Lung microvascular endothelial cell (primary cell): ENCODE results near the gene SORL1. TPM values are rescaled to one million over a fixed set of nuclear protein-coding genes. Genes with fewer than 3 reads are reported as not detected.
"Not testable (repeated sequence)": the region's sequence is repeated elsewhere in the genome, so short reads cannot be mapped to it uniquely, and the experiment has no call there.

ENCODE experiments used
- DNase-seq, 2 donors: peaks; one replicate each; pipeline versions ENCODE4 v3.0.0 to v3.0.0-alpha.2; 2010; ENCODE audit warnings: low read depth in 2 of 2
- total RNA-seq: library from RNA; depleted of rRNA; stranded (reverse); fragments of >200 nt; gene quantifications from 2 replicates; pipeline ENCODE4 v1.2.1, GENCODE V29; 2014

SORL1 gene
- total RNA-seq, 1 donor from 2014 or later, result under 0.01 TPM

DNA sequence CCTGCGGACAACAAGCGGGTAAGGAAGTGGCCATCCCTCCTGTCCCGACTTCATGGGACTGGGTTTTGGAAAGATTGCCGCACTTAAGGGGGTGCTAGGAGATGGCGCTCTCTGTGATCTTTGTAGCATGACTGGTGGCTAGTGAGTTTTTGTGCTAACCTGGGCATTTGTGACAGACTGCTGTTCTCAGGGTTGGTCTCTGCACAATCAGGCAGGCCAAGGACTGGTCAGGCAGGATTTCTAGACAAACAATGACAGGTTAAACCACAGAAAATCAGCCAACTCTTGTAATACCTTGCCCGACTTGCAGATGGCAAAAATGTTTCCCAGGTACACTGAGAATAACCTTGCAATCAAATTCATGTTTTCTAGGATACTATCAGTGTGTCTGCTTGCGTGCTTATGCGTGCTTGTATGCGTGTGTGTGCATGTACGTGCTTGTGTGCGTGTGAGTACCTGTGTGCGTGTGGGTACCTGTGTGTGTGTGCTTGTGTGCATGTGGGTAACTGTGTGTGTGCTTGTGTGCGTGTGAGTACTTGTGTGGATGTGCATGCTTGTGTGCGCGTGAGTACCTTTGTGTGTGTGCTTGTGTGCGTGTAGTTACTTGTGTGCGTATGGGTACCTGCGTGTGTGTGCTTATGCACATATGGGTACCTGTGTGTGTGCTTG lies 26.2 kb downstream of the SORL1 start:
- DNase-seq, result no peak

DNA sequence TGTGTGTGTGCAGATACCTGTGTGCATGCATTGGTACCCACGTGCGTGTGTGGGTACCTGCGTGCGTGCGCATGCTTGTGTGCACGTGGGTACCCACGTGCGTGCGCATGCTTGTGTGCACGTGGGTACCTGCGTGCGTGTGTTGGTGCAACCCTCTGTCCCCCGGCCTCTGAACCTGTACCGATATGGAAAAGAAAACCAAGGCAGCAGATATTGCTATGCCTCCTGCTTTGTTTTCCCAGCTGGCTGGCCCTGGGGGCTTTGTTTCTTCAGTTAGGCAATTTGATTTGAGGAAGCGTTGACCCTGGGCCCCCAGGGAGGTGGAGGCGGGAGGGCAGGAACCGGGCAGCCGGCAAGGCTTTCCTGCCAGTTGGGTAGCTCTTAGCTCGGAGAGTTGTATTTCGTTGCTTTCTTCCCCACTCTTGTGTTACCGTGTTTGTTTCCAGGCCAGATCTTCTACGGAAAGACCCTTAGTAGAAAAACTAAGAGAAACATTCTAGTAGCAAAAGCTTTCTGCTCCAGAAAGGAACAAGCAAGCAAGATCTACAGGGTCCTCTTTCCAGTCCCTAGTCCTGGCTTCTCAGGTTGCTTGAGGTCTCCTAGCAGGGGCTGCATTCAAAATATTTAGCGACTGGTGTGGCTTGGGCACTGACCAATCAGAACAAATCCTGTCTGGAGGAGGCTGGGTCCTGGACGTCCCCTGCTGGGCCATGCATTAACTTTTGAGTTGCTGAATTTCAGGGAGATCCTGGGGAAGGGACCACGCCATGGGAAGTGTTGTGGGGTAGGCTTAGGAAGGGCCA lies 27.0 kb downstream of the SORL1 start:
- DNase-seq, result peak in 1 of 2 donors; percentile 11

DNA sequence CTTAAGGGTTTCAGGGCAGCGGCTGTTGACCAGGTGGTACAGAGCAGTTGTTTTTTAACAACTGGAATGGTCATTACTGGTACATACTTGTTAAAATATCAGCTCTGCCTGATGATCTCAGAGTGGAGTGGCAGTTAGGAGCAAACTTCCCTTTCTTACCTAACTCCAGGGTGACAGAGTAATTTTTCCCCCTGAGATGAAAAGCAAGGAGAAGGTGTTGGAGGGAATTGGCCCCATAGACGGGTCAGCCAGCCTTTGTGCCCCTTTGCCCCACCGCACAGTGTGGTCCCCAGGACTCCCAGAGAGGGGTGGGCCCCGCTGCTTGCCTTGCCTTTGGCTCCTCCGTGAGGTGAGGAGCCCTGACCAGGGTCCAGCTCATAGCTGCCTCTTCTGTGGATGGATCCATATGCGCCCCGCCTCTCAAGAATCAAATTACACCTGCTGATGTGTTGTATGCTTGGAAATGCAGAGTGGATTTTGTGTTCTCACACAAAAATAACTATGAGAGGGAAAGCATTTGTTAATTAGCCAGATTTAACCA lies 27.7 kb downstream of the SORL1 start:
- no peak for DNase-seq

DNA sequence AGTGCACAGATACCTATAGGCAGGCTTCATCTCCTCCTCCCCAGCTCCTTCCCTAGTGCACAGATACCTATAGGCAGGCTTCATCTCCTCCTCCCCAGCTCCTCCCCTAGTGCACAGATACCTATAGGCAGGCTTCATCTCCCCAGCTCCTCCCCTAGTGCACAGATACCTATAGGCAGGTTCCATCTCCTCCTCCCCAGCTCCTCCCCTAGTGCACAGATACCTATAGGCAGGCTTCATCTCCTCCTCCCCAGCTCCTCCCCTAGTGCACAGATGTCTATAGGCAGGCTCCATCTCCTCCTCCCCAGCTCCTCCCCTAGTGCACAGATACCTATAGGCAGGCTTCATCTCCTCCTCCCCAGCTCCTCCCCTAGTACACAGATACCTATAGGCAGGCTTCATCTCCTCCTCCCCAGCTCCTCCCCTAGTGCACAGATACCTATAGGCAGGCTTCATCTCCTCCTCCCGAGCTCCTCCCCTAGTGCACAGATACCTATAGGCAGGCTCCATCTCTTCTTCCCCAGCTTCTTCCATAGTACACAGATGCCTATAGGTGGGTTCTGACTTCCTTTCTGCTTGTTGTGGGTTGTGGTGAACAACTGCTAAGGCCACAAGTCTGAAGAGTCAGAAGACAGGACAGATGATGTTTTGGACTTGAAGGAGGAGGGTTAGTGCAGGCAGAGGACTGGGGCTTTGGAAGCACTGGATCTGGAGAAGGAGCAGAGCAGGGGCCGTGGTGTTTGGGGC lies 29.5 kb downstream of the SORL1 start:
- peak in 1 of 2 donors; percentile 7 for DNase-seq

DNA sequence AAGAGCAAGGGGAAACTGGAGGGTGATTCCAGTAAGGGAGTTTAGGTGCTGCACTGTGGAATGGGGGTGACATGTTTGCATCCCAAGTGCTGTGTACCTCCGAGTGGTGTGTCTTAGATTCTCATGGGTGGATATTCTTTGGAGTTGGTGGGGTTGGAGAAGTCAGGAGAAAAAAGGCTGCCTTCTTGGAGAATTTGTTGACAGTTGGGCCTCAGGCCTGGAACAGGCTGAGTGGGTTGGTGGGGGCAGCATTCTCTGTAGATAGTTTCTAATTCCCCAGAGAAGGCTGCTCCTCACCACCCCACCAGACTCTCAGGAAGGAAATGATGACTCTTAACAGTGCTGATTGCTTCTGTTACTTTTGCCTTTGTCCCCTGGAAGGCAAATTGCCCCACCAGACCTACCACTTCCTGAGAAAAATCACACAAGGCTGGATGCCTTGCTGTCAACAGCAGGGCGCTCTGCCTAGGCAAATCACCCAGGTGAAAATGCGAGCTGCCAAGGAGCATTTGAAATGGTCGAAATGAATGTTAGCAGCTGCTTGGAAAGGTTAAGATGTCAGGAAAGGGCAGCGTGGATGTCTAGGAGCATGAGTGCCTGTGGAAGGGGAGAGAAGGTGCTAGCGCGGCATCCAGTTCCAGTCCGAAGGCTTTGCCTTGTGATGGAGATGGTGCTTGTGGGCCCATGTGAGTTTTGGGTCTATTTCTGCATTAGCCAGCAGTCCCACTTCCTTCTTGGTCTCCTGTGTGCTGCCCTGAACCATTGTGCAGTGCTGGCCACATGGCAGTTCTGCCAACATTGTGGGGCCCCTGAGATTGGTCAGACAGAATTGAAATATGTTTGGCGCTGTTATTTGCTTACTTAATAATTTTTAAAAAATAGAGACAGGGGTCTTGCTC lies 30.4 kb downstream of the SORL1 start:
- peak; percentile 53 to 80 for DNase-seq

DNA sequence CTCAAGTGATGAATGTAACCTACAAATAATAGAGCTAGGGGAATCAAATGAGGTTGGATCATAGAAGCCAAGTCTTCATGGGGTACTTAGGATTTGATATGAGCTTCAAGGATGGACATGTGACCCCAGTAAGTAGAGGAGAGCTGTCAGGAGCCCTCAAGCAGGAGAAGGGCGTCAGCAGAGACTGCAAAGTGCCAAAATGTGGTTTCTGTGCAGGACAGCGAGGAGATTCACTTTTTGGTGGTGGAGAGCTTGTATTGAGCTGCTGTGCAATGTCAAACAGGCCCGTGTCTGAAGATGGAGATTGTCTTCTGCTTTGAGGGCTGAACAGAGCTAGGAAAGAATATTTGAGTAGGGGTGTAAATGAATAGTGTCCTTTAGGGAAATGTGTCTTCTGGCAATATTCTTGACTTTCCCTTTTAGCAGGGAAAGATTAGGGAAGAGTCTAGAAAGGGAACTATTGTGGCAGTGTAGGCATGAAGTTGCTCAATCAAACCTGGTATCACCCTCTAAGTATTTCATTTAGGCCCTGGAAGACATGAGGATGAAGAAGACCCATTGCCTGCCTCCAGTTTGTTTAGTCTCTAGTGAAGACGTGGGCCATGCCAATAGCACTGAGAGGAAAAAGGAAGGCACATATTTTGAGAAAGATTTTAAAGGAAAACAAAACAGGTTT lies 31.8 kb downstream of the SORL1 start:
- DNase-seq, result no peak

DNA sequence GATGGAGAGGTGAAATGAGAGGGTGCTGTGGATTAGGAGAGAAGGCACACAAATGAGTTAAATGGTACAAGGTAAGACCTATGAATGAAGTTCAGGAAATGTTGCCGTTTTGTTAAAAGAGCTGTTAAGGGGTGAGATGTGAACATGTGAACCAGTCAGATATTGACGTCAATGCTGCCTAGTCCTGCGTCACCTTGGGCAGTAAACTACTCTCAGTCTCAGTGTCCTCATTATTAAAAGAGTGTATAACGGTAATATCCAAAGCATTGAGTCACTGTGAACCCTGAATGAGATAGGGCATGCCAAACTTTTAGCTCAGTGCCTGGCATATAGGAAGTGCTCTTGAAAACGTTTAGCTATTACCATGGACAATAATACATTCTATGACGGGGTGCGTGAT lies 33.1 kb downstream of the SORL1 start:
- no peak for DNase-seq

DNA sequence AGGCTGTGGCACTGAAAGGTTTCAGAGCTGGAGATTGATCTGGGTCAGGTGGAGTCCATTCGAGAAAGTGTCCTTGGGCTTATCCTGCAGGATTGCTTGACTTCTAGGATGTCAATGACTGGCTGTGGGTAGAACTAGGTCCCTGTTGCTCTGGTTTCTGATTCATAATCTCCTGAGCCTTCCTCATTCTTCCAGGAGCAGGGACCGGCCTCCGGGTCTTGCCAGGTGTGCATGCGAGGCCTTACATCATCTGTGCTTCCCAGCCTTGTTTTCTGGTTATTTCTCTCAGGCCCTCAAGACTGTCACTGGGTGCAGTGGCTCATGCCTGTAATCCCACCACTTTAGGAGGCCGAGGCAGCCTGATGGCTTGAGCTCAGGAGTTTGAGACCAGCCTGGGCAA lies 33.9 kb downstream of the SORL1 start:
- no peak for DNase-seq

DNA sequence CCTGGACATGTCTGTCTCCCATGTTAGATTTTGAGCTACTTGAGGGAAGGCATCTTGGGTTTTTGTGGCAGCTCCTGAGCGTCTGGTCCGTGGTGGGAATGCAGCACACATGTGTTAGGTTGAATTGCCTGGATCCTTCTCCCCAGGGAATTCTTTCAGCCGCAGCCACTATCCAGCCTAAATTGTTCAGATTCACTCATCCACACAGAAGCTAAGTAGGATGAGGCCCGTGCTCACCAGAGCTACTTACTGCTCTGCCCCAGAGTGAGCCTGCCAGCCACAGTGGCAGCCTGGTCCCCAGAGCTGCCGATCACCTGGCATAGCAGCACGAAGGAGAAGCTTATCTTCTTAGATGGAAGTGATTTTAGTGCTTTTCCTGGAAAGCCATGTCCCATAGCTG lies 35.1 kb downstream of the SORL1 start:
- DNase-seq, result no peak

DNA sequence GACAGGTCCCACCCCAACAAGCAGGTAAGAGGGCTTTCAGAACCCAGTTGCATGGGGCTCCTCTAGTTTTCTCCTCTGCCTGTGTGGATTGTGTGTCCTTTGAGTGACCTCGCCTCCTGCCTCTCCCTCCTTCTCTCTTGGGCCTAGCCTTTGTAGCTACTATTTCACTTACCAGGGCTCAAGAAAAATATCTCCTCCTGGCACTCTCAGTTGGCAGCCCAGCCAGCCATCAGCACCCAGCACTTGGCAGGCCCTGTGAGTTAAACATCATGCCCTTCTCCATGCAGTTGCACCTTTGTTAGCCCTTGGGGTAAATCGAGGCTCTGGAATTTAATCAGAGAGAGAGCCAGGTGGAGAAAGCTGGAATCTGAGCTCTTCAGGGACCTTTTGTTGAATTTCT lies 36.1 kb downstream of the SORL1 start:
- DNase-seq, result no peak

DNA sequence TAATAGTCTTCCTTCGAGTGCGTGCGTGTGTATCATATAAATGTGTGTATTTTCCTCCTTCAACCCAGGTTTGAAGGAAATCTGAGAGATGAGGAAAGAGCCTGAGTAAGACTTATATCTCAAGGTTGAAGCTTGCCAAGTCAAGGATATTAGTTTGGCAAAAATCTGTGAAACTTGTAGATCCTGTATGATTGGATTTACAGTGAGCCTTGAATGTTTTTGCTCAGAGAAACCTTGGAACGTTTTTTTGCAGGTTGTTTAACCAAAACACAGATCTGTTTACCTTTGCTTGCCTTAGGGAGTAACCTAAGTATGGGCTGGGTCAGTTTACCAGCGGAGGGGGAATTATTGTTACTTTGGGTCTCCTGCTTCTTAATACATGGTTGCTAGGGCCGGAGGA lies 36.5 kb downstream of the SORL1 start:
- no peak for DNase-seq

DNA sequence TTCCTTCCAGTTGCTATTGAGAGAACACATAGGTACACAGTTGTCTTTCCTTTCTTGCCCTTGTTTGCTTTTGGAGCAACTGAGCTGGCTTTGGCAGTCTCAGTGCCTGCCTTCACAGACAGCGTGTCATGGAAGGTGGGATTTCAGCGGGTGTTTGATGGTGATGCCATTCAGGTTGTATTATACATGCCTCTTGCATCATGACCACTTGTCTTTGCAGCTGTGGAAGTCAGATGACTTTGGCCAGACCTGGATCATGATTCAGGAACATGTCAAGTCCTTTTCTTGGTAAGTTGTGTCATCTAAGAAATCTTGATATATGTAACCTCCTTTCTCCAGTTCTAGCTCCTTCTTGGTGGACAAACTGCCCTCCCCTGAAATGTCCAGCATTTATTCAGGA lies 37.7 kb downstream of the SORL1 start:
- DNase-seq, result no peak

DNA sequence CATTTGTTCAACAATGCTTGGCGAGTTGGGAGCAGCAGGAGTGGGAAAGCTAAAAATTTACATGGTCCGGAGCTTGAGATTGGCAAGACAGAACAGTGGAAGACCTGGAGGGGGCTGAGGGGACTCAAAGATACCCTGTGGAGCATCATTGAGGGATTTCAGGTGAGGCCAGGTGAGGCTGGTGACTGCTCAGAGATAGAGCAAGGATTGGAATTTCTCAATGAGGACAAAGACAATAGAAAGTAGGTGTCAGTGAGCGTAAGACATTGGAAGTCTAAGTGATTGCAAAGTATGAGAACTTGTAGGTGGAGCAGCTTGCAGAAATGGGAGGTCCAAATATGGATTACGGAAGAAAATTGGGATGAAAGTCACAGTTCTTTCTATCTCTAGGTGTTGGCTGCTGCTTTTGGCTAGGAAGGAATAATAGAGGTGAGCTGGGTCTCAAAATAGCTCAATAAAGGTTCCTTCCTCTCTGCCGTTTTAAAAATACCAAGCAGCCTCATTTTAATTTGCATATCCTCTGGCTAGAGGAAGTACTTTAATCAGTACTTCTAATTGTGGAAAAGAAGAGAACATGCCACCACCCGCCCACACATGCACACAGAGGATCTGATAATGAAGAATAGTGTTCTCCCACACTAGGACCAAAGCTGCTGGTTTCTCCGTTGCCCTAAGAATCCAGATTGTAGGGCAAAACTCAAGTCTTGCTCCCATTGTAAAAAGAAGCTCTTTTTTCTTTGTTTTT lies 42.4 kb downstream of the SORL1 start:
- no peak for DNase-seq

DNA sequence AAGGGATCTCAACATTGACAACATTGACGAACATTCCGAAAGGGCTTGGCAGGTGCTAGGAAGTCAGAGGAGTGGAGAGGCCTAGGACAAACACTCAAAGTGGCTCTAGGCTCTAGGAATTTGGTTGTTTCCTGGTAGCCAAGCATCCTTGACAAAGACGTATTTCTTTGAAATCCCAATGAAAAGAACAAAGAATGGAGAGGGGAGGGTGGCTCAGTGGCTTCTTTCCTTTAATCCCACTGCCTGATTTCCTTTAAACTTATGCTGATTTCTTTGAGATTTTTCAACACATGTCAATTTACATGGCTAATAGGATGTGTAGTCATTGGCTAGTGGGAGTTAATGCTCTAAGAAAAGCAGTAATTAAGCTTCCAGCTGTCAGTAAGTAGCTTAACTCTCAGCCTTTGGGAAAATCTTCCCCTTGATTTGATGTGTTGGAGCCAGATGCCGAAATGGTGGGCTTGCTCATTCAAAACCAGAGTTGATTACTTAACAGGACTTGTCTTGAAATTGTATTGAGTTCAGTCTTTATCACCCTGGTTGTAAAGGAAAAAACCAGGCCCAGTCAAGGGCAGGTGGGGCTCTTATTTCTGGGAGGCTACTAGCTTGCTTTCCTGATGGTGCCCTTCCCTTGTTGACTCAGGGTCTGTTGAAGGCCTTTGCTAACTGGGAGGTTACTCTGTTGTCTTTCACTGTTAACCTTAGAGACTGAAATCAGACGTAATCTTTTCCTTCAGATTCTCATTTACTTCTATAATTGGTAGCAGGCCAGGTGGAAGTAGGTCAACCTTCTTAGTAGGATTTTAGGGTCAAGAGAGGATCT lies 45.3 kb downstream of the SORL1 start:
- DNase-seq, result no peak

DNA sequence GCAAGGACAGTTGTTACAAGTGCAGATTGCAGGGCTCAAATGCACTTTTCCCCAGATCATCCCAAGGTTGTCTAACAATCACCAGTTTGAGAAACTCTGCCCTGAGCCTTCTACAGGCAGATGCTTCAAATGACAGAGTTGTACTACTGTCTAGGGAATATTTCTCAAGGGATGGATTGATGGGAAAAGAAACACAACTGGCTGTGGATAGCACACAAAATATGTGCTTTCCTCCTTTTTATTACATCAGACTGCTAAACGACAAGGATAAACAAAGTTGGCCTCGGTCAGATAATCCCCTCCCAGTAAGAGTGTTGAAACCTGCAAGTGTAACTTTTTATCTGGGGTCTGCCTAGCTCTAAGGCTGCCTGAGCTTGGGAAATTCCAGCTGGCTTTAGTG lies 47.3 kb downstream of the SORL1 start:
- DNase-seq, result no peak

DNA sequence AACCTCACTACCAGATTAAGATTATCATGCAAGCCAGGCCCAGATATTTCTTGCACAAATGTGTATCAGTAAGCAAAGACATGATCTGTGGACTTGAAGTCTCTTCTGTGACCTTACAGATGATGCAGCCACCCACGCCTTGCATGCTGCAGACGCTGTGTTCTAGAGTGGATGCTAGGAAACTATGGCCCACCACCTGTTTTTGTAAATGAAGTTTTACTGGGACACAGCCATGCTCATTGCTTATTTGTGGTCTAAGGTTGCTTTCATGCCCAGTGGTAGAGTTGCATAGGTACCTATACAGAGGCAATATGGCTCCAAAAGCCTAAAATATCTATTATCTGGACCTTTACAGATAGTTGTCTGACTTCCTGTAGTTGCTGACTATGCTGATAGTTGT lies 48.2 kb downstream of the SORL1 start:
- no peak for DNase-seq

DNA sequence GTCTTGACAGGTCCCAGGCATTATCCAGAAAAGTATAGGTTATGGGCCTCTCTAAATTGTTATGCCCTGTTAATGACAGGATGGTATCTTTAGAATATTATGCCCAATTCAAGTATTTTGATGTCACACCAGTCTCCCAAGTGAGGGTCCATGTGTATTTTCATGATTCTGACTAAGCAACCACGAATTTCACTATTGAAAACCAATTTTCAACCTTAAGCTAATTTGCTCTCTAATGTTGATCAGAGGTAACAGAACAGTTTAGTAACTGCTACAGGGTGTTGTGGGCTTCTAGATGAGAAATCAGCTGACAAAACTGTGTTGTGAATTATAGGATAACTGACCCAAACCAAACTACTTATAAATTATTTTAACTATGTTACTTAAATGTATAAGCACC lies 48.6 kb downstream of the SORL1 start:
- no peak for DNase-seq

DNA sequence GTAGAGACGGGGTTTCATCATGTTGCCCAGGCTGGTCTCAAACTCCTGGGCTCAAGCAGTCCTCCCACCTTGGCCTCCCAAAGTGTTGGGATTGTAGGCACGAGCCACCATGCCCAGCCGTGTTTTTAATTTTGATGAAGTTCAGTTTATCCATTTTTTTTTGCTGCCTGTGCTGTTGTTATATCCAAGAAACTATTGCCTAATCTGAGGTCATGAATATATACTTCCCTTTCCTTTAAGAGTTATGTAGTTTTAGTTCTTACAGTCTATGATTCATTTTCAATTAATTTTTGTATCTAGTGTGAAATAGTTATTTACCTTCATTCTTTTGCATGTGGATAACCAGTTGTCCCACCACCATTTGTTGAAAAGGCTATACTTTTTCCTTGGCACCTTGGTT lies 50.9 kb downstream of the SORL1 start:
- no peak for DNase-seq

DNA sequence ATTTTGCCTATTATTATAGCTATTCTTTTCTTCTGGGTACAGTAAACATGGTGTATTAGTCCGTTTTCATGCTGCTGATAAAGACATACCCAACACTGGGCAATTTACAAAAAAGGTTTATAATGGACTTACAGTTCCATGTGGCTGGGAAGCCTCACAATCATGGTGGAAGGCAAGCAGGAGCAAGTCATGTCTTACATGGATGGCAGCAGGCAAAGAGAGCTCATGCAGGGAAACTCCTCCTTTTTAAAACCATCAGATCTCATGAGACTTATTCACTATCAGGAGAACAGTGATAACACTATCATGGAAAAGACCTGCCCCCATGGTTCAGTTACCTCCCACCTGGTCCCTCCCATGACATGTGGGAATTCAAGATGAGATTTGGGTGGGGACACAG lies 54.1 kb downstream of the SORL1 start:
- not testable (repeated sequence) for DNase-seq
